WTC11 (cell line): ENCODE results near the gene MRPS5.

Experiments
- CTCF ChIP-seq: fragments of 200-600 bp; IDR thresholded peaks from 2 replicates; pipeline ENCODE4 v1.8.0; 2022; ENCODE audit warnings: antibody characterized with exemption
- TP53 ChIP-seq: sonication (generic); formaldehyde crosslinking; IDR thresholded peaks from 2 replicates; pipeline ENCODE4 v1.8.1; 2023; ENCODE audit warnings: mild to moderate bottlenecking, missing genetic modification reagents
- USF1 ChIP-seq: sonication (generic); formaldehyde crosslinking; IDR thresholded peaks from 2 replicates; pipeline ENCODE4 v1.8.0; 2022; ENCODE audit warnings: mild to moderate bottlenecking, missing genetic modification reagents
- USF2 ChIP-seq: sonication (generic); formaldehyde crosslinking; IDR thresholded peaks from 2 replicates; pipeline ENCODE4 v1.8.1; 2023; ENCODE audit warnings: mild to moderate bottlenecking, missing genetic modification reagents, moderate library complexity
- ZBTB21 ChIP-seq: sonication (generic); formaldehyde crosslinking; IDR thresholded peaks from 2 replicates; pipeline ENCODE4 v1.8.1; 2023; ENCODE audit warnings: mild to moderate bottlenecking, missing genetic modification reagents, borderline replicate concordance
- ZNF138 ChIP-seq: sonication (generic); formaldehyde crosslinking; conservative IDR thresholded peaks from 2 replicates; pipeline ENCODE4 v1.8.1; 2022; ENCODE audit warnings: mild to moderate bottlenecking, moderate library complexity, missing genetic modification reagents
- ZNF423 ChIP-seq: fragments of 250-450 bp; sonication (Bioruptor Pico); IDR thresholded peaks from 2 replicates; pipeline ENCODE4 v2.1.2; 2022; ENCODE audit warnings: mild to moderate bottlenecking, moderate library complexity

- no peak for TF ChIP-seq ZNF423
- no peak for TF ChIP-seq TP53
- no peak for TF ChIP-seq ZNF138 (CRISPR knock-in tag)
- no peak for TF ChIP-seq USF2
- no peak for TF ChIP-seq ZBTB21
- no peak for TF ChIP-seq USF1 (CRISPR knock-in tag)
- TF ChIP-seq CTCF, result no peak
Measured at GRCh38 chr2:95036596-95037383, 84.8 kb downstream of the MRPS5 start.
